OCI-LY7 (cell line): ENCODE data around the gene CA7. TPM values are rescaled to one million over a fixed set of nuclear protein-coding genes. Genes with fewer than 3 reads are reported as not detected.

Experiments used
- BruUV-seq: library from RNA; stranded (reverse); fragments of 400-500 nt; replicated peaks from 2 replicates; lab custom pipeline; 2021; lab: Mats Ljungman, UMichigan
- CTCF ChIA-PET: fragments of 300-600 bp; sonication (Branson Sonifier 250); formaldehyde crosslinking; loops from one replicate; lab custom pipeline; 2022; ENCODE audit warnings: antibody characterized with exemption; ENCODE audit not compliant: unreplicated experiment; lab: Charles Lee
- POLR2A ChIA-PET: fragments of 300-600 bp; sonication (Branson Sonifier 250); formaldehyde crosslinking; loops from one replicate; lab custom pipeline; 2022; ENCODE audit warnings: antibody characterized with exemption; lab: Charles Lee
- DNase-seq: peaks from one replicate; pipeline ENCODE4 v3.0.0-alpha.2; 2015; ENCODE audit warnings: low spot score
- H2AFZ ChIP-seq: fragments of 200-600 bp; sonication (generic), shearing (Covaris generic); 2 replicates; pipeline ENCODE4 v1.6.1; 2014; ENCODE audit warnings: mild to moderate bottlenecking, antibody characterized with exemption, low read length, moderate library complexity
- H3K27ac ChIP-seq: fragments of 200-600 bp; sonication (generic); 2 replicates; pipeline ENCODE4 v1.5.1; 2014; ENCODE audit warnings: mixed run types, low read depth, mild to moderate bottlenecking, moderate library complexity, low read length, inconsistent platforms; ENCODE audit not compliant: poor library complexity, severe bottlenecking
- H3K36me3 ChIP-seq: fragments of 200-600 bp; sonication (generic); 2 replicates; pipeline ENCODE4 v1.6.1; 2014; ENCODE audit warnings: mild to moderate bottlenecking, antibody characterized with exemption, low read length, moderate library complexity, mixed read lengths; ENCODE audit not compliant: insufficient read depth
- H3K4me1 ChIP-seq: fragments of 200-600 bp; sonication (generic); 2 replicates; pipeline ENCODE4 v1.5.1; 2014; ENCODE audit warnings: mild to moderate bottlenecking, low read length; ENCODE audit not compliant: insufficient read depth, poor library complexity, severe bottlenecking
- H3K4me2 ChIP-seq: fragments of 200-600 bp; sonication (generic); 2 replicates; pipeline ENCODE4 v1.6.1; 2014; ENCODE audit warnings: mild to moderate bottlenecking, low read length
- H3K4me3 ChIP-seq: fragments of 200-600 bp; sonication (generic); 2 replicates; pipeline ENCODE4 v1.5.1; 2014; ENCODE audit warnings: mild to moderate bottlenecking, low read depth, low read length; ENCODE audit not compliant: poor library complexity, severe bottlenecking
- H3K79me2 ChIP-seq: fragments of 200-600 bp; sonication (generic); 2 replicates; pipeline ENCODE4 v1.6.1; 2016; ENCODE audit warnings: low read depth, mild to moderate bottlenecking, low read length, moderate library complexity, mixed read lengths; ENCODE audit not compliant: insufficient read depth
- H3K9me2 ChIP-seq: fragments of 200-600 bp; sonication (generic); 2 replicates; pipeline ENCODE4 v1.6.1; 2016; ENCODE audit warnings: mild to moderate bottlenecking, low read length, mixed read lengths; ENCODE audit not compliant: insufficient read depth
- H3K9me3 ChIP-seq: fragments of 200-600 bp; sonication (generic); 2 replicates; pipeline ENCODE4 v1.6.1; 2014; ENCODE audit warnings: mild to moderate bottlenecking, mixed run types, low read length, mixed read lengths
- H4K20me1 ChIP-seq: fragments of 200-600 bp; sonication (generic); 2 replicates; pipeline ENCODE4 v1.6.1; 2014; ENCODE audit warnings: mild to moderate bottlenecking, antibody characterized with exemption, low read length, moderate library complexity, mixed read lengths; ENCODE audit not compliant: insufficient read depth
- EZH2phosphoT487 ChIP-seq: fragments of 200-600 bp; sonication (generic); IDR thresholded peaks from 2 replicates; pipeline ENCODE4 v1.6.1; 2018; ENCODE audit warnings: low read depth, borderline replicate concordance, mild to moderate bottlenecking, mixed run types, antibody characterized with exemption, low read length, moderate library complexity, mixed read lengths
- intact Hi-C: fragments of 100-400 bp; cut with micrococcal nuclease; formaldehyde crosslinking; loops from one replicate; pipeline ENCODE4 v1.10.0; 2022; ENCODE audit not compliant: unreplicated experiment
- total RNA-seq, 2 experiments: library from RNA; depleted of rRNA in 1 of 2; stranded (reverse); fragments of >200 nt in 1 of 2; shearing (Covaris generic) in 1 of 2; gene quantifications; 2 replicates each; pipeline ENCODE4 v1.2.3, GENCODE V29; 2014 to 2022
- TF ChIP-seq, protein P1 (sequence below): fragments of 200-600 bp; sonication (generic); conservative IDR thresholded peaks from 2 replicates; pipeline ENCODE4 v1.5.1; 2014; ENCODE audit warnings: mild to moderate bottlenecking, antibody characterized with exemption, low read length, moderate library complexity, mixed read lengths

The CA7 gene
- total RNA-seq, 2 experiments from 2014 or later, result not detected

DNA sequence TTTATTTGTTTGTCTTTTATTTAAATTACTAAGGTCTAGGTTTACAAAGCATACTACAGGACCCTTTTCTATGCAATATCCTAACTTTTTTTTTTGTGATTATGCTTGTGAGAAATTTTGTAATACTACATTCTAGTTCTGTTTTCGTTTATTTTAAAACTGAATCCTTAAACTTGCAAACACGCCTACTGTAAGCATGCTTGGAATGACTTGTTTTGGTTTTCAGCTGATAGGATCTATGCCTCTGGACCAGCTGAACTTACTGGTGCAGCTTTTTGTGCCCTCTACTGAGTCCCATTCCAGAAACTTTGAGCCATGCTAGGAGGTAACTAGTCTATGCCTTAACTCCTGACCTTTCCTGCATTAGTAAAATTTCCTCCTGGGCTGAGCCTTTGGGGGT lies 42.1 kb downstream of the CA7 start:
- peaks cover 46% of the 10 kb centered on the region for H3K36me3 ChIP-seq
- no TSS peak for BruUV-seq
- no peaks in the 10 kb centered on the region for H3K9me2 ChIP-seq
- CTCF ChIA-PET, result no interaction called here
- intact Hi-C loops, result no loop called here
- no peaks in the 10 kb centered on the region for H4K20me1 ChIP-seq
- POLR2A ChIA-PET, result no interaction called here
- H3K4me2 ChIP-seq, result no peak overlapping the region
- TF ChIP-seq EZH2phosphoT487, result no peak
- TF ChIP-seq, protein P1, sequence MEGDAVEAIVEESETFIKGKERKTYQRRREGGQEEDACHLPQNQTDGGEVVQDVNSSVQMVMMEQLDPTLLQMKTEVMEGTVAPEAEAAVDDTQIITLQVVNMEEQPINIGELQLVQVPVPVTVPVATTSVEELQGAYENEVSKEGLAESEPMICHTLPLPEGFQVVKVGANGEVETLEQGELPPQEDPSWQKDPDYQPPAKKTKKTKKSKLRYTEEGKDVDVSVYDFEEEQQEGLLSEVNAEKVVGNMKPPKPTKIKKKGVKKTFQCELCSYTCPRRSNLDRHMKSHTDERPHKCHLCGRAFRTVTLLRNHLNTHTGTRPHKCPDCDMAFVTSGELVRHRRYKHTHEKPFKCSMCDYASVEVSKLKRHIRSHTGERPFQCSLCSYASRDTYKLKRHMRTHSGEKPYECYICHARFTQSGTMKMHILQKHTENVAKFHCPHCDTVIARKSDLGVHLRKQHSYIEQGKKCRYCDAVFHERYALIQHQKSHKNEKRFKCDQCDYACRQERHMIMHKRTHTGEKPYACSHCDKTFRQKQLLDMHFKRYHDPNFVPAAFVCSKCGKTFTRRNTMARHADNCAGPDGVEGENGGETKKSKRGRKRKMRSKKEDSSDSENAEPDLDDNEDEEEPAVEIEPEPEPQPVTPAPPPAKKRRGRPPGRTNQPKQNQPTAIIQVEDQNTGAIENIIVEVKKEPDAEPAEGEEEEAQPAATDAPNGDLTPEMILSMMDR, result no peak
- peaks cover 9% of the 10 kb centered on the region; the same call in 1 of the 2 replicates for H3K79me2 ChIP-seq
- no peak overlapping the region for H3K4me3 ChIP-seq
- no peaks in the 10 kb centered on the region for H3K9me3 ChIP-seq
- peaks cover 8% of the 10 kb centered on the region for H3K4me1 ChIP-seq
- no peak for DNase-seq
- no peak overlapping the region for H3K27ac ChIP-seq
- H2AFZ ChIP-seq, result no peak overlapping the region

DNA sequence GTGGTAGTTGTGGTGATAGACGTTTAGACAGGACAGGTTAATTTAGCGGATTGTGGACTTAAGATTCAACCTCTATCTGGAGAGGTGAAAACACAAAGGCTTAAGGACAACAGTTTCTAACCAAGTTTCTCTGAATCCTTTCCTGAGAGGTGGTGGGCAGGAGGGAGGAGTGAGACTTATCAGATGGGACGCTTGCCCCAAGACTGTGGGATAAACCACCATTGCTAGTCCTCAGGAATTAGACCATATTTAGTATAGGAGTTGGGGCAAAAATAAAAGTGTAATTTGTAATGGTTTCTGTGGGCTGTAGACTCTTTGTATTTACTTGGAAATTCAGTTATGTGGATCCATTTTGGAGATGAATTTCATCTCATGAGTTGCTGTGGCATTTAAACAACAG lies 42.7 kb downstream of the CA7 start:
- POLR2A ChIA-PET, result no interaction called here
- peaks cover 3% of the 10 kb centered on the region; the same call in 1 of the 2 replicates for H3K79me2 ChIP-seq
- no peak overlapping the region for H3K4me2 ChIP-seq
- peaks cover 3% of the 10 kb centered on the region for H3K4me1 ChIP-seq
- H3K9me2 ChIP-seq, result no peaks in the 10 kb centered on the region
- TF ChIP-seq EZH2phosphoT487, result no peak
- TF ChIP-seq, protein P1, result no peak
- H3K36me3 ChIP-seq, result peaks cover 47% of the 10 kb centered on the region
- no peak overlapping the region for H3K27ac ChIP-seq
- H4K20me1 ChIP-seq, result no peaks in the 10 kb centered on the region
- H3K9me3 ChIP-seq, result no peaks in the 10 kb centered on the region
- intact Hi-C loops, result no loop called here
- H2AFZ ChIP-seq, result no peak overlapping the region
- no peak overlapping the region for H3K4me3 ChIP-seq
- CTCF ChIA-PET, result no interaction called here
- BruUV-seq, result no TSS peak
- DNase-seq, result no peak

DNA sequence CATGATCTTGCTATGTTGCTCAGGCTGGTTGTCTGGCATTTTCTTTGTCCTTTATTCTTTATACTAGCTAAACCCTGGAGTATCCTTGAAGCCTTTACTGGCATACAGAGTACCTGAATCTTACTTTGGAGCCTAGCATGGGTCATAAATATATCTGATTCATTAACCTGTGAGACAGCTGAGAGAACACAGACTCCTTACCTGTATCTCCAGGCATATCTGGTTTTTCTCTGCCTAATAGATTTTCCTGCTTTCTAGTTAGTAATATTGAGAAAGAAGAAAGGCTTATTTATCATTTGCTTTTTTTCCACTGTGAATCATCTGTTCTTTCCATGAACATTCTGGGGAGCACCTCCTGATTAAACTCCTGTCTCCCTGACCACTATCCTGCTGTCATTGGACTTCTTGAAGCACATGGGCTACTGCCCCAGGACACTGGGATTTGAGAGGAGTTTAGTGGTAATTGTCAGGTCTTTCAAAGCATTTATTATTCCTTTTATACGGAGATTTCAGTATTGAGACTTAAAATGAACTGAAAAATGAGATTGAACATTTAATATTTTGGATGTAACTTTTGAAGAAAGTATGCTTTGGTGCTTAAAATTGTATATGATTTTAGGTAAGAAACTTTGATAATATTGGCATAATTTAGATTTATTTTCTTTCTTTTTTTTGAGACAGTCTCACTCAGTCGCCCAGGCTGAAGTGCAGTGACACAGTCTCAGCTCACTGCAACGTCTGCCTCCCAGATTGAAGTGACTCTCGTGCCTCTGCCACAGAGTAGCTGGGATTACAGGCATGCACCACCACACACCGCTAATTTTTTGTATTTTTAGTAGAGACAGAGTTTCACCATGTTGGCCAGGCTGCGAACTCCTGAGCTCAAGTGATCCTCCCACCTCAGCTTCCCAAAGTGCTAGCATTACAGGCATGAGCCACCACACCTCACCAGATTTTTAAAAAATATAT lies 44.7 kb downstream of the CA7 start:
- ChIA-PET CTCF (no interaction called here), POLR2A (interaction anchor here (0.7 kb wide), 1 partner anchor 226 kb away, joined by 3 read pairs; no protein-coding TSS in a partner anchor)
- Histone ChIP-seq H3K4me3 (no peak overlapping the region), H3K36me3 (peaks cover 47% of the 10 kb centered on the region), H3K9me2 (no peaks in the 10 kb centered on the region), H3K27ac (no peak overlapping the region), H4K20me1 (no peaks in the 10 kb centered on the region), H3K4me1 (no peaks in the 10 kb centered on the region), H3K9me3 (no peaks in the 10 kb centered on the region), H3K79me2 (no peaks in the 10 kb centered on the region), H2AFZ (no peak overlapping the region), H3K4me2 (no peak overlapping the region)
- TF ChIP-seq EZH2phosphoT487, result no peak
- TF ChIP-seq, protein P1, result no peak
- no peak for DNase-seq
- TSS peak; percentile 23 for BruUV-seq
- intact Hi-C loops, result no loop called here
